HFFc6 (cell line): Measurements from ENCODE around the gene SEPTIN5. TPM values are rescaled to one million over a fixed set of nuclear protein-coding genes. Genes with fewer than 3 reads are reported as not detected.

ENCODE experiments used
- DNase-seq: peaks from one replicate; pipeline ENCODE4 v3.0.0-alpha.2; 2018
- H3K27ac Mint-ChIP-seq: 2 replicates; pipeline ENCODE4 v1.8.0; 2020; ENCODE audit warnings: mild to moderate bottlenecking, mixed read lengths
- H3K27me3 Mint-ChIP-seq: 2 replicates; pipeline ENCODE4 v1.8.0; 2021; ENCODE audit warnings: mild to moderate bottlenecking, moderate library complexity, mixed read lengths; ENCODE audit not compliant: insufficient read depth
- H3K36me3 Mint-ChIP-seq: 2 replicates; pipeline ENCODE4 v1.8.0; 2021; ENCODE audit warnings: low read depth, mixed read lengths
- H3K4me1 Mint-ChIP-seq: 2 replicates; pipeline ENCODE4 v1.8.0; 2020; ENCODE audit warnings: low read depth, mixed read lengths
- H3K4me3 Mint-ChIP-seq: 2 replicates; pipeline ENCODE4 v1.8.0; 2020; ENCODE audit warnings: mild to moderate bottlenecking, moderate library complexity, mixed read lengths
- H3K9me3 Mint-ChIP-seq: 2 replicates; pipeline ENCODE4 v1.8.0; 2020; ENCODE audit warnings: mild to moderate bottlenecking, mixed read lengths
- CTCF ChIP-seq: fragments of 200-600 bp; sonication (generic); IDR thresholded peaks from 2 replicates; pipeline ENCODE4 v1.5.0; 2021; ENCODE audit warnings: antibody characterized with exemption, mild to moderate bottlenecking
- total RNA-seq, 6 experiments: library from RNA; stranded (reverse); fragmentation: NEBNext Ultra II Directional; extraction: Animal tissue kit (Norgen Biotek cat#: 25700); gene quantifications; 2 replicates in 1 of 6; 3 replicates in 5 of 6; pipeline ENCODE4 v1.2.3, GENCODE V29; 2021

Gene SEPTIN5
- total RNA-seq, 6 experiments from 2014 or later, result 4.9 to 13.7 (median 6.5) TPM

GRCh38 chr22:19766511-19767426 lies 52.5 kb downstream of the SEPTIN5 start:
- peak; percentile 45 for TF ChIP-seq CTCF
- H3K27ac Mint-ChIP-seq, result no peak overlapping the region
- no peaks in the 10 kb centered on the region for H3K4me1 Mint-ChIP-seq
- no peaks in the 10 kb centered on the region for H3K36me3 Mint-ChIP-seq
- peaks cover 17% of the 10 kb centered on the region for H3K27me3 Mint-ChIP-seq
- DNase-seq, result no peak
- H3K4me3 Mint-ChIP-seq, result peak overlapping the region; percentile 34
- no peaks in the 10 kb centered on the region for H3K9me3 Mint-ChIP-seq

DNA sequence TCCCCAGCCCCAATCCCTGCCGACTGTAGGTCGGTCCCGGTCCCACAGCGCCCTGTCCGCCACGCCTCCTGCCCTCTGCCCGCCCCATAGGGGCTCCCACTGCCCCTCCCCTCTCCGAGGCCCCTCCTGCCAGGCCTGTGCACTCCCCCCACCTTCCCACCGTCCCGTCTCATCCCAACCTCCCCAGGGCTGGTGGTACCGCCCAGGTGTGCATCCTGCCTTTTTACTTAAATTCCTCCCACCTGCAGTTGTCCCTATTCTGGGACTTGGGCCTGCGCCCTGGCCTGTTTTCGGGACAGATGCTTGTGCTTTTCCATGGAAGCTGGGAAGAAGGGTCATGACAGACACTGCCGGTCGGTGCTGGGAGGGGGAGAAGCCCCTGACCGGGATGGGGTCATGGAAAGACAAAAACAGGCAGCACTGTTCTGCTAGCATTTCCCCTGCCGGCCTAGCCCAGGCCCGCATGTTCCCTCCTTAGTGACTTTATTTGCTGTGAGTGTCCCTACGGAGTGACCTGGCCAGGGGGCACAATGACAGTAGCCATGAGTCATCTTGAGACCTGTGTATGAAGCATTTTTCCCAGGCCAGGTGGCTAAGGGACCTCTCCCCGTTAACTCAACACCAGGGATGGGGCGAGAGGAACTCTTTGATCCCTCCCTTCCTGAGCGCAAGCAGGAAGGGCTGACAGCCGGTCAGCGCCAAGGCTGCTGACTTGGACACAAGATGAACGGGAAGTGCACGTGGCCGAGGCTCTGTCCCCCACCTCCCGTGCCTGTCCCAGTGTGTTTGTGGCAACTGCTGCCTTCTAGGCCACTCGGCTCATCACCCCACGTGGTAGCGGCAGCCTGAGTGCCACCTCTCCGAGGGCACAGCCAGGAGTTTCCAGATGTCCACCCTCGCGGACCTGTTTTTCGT lies 53.4 kb downstream of the SEPTIN5 start:
- DNase-seq, result no peak

DNA sequence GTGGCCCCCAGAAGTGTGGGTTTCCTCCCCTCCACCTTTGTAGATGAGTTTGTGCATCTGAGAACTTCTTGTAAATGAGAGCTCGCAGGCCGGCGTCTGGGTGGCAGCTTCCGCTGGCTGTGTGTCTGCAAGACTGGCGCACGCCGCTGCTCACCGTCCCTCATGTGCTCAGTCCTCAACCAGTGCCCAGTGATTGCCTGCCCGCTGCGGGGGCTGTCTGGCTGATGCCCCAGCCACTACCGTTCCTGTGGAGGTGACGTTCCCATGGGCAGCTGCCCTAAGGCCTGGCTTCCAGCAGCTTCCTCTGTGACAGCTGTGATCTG lies 55.1 kb downstream of the SEPTIN5 start:
- no peak overlapping the region for H3K4me3 Mint-ChIP-seq
- no peak for DNase-seq
- TF ChIP-seq CTCF, result no peak
- no peaks in the 10 kb centered on the region for H3K4me1 Mint-ChIP-seq
- no peaks in the 10 kb centered on the region for H3K9me3 Mint-ChIP-seq
- H3K36me3 Mint-ChIP-seq, result no peaks in the 10 kb centered on the region
- peaks cover 17% of the 10 kb centered on the region for H3K27me3 Mint-ChIP-seq
- no peak overlapping the region for H3K27ac Mint-ChIP-seq

More for the DNA sequence above, 53.4 kb downstream of the SEPTIN5 start:
- Mint-ChIP-seq H3K9me3 (no peaks in the 10 kb centered on the region), H3K27me3 (peaks cover 17% of the 10 kb centered on the region), H3K4me1 (no peaks in the 10 kb centered on the region), H3K27ac (no peak overlapping the region), H3K36me3 (no peaks in the 10 kb centered on the region), H3K4me3 (peak overlapping the region; percentile 34; the same call in 1 of the 2 replicates)
- TF ChIP-seq CTCF, result no peak

DNA sequence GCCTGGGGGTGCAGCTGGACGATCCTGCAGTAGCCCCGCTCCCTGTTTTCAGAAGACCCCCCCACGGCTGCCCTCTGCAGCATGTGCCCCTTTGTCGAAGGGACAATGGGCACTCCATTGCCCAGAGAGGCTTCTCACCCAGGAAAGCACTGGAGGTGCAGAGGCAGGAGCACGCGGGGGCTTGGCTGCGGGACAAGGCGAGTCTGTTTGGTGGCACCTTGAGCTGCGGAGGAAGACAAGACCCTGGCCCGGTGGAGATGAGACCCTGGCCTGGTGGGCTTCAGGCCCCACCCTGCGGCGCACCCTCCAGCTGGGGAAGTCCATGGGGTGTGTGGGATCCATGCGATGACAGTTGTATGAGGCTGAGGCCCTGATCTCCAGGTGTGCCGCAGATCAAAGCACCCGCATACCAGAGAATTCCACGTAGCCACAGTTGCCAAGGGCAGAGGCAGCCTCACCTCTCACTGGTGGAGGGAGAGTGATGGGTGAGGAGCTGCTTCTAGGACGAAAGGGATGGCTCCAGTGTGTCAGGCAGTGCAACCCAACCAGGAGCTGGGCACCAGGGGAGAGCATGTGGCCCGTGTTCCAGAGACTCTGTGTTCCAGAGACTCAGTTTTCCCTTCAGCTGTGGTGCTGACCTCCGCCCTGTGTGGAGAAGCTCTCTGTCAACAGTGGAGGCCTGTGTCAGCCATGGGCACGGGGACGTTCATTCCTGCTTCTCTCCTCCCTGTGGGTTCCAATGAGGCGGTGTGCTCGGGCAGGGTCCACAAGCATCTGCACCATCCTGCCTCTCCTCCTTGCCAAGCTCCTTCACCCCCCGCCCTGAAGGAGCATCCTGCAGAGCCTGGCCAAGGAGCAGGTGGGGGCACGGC lies 56.3 kb downstream of the SEPTIN5 start:
- H3K9me3 Mint-ChIP-seq, result no peaks in the 10 kb centered on the region
- DNase-seq, result no peak
- no peaks in the 10 kb centered on the region for H3K4me1 Mint-ChIP-seq
- H3K36me3 Mint-ChIP-seq, result no peaks in the 10 kb centered on the region
- H3K27ac Mint-ChIP-seq, result no peak overlapping the region
- no peak for TF ChIP-seq CTCF
- H3K27me3 Mint-ChIP-seq, result peaks cover 13% of the 10 kb centered on the region
- H3K4me3 Mint-ChIP-seq, result no peak overlapping the region

DNA sequence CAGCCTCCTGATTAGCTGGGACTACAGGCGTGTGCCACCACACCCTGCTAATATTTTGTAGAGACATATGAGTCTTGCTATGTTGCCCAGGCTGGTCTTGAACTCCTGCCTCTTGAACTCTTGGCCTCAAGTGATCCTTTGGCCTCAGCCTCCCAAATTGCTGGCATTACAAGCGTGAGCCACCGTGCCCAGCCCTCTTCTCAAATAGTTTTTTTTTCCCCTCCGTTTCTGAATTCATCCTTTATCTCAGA lies 58.0 kb downstream of the SEPTIN5 start:
- H3K4me1 Mint-ChIP-seq, result no peaks in the 10 kb centered on the region
- H3K27me3 Mint-ChIP-seq, result peaks cover 13% of the 10 kb centered on the region
- H3K9me3 Mint-ChIP-seq, result no peaks in the 10 kb centered on the region
- H3K36me3 Mint-ChIP-seq, result no peaks in the 10 kb centered on the region
- TF ChIP-seq CTCF, result no peak
- DNase-seq, result no peak
- no peak overlapping the region for H3K4me3 Mint-ChIP-seq
- no peak overlapping the region for H3K27ac Mint-ChIP-seq
